Calu3 (cell line): Measurements from ENCODE around the gene FGF14. TPM values are rescaled to one million over a fixed set of nuclear protein-coding genes. Genes with fewer than 3 reads are reported as not detected.

Experiments
- BruUV-seq: library from RNA; stranded (reverse); fragments of 400-500 nt; replicated peaks from 2 replicates; lab custom pipeline; 2021; lab: Mats Ljungman, UMichigan
- CTCF ChIA-PET: fragments of 300-600 bp; sonication (Branson Sonifier 250); formaldehyde crosslinking; loops from one replicate; lab custom pipeline; 2022; ENCODE audit warnings: antibody characterized with exemption; lab: Charles Lee
- DNase-seq: peaks from one replicate; pipeline ENCODE4 v3.0.0; 2022
- H3K27ac Mint-ChIP-seq: one replicate; pipeline ENCODE4 v1.8.0; 2022; ENCODE audit warnings: mixed read lengths; ENCODE audit not compliant: unreplicated experiment
- H3K27me3 Mint-ChIP-seq: one replicate; pipeline ENCODE4 v1.8.0; 2022; ENCODE audit warnings: mixed read lengths; ENCODE audit not compliant: unreplicated experiment
- H3K36me3 Mint-ChIP-seq: one replicate; pipeline ENCODE4 v1.8.0; 2022; ENCODE audit warnings: mild to moderate bottlenecking, moderate library complexity, mixed read lengths; ENCODE audit not compliant: insufficient read depth, unreplicated experiment
- H3K4me1 Mint-ChIP-seq: one replicate; pipeline ENCODE4 v1.8.0; 2022; ENCODE audit warnings: mild to moderate bottlenecking, low read depth, mixed read lengths; ENCODE audit not compliant: unreplicated experiment
- H3K4me3 Mint-ChIP-seq: one replicate; pipeline ENCODE4 v1.8.0; 2022; ENCODE audit warnings: mild to moderate bottlenecking, low read depth, moderate library complexity, mixed read lengths; ENCODE audit not compliant: unreplicated experiment
- H3K9me3 Mint-ChIP-seq: one replicate; pipeline ENCODE4 v1.8.0; 2022; ENCODE audit warnings: low read depth, mixed read lengths; ENCODE audit not compliant: unreplicated experiment
- intact Hi-C: fragments of 100-400 bp; cut with micrococcal nuclease; formaldehyde crosslinking; loops from one replicate; pipeline ENCODE4 v1.10.0; 2022; ENCODE audit not compliant: unreplicated experiment
- total RNA-seq: library from RNA; stranded (reverse); gene quantifications from 2 replicates; pipeline ENCODE4 v1.2.3, GENCODE V29; 2022
- TF ChIP-seq, protein P1 (sequence below): fragments of 200-600 bp; IDR thresholded peaks from one replicate; pipeline ENCODE4 v1.8.0; 2022; ENCODE audit warnings: antibody characterized with exemption; ENCODE audit not compliant: unreplicated experiment

Gene FGF14
- total RNA-seq, 1 experiment from 2014 or later, result 0.21 TPM

DNA sequence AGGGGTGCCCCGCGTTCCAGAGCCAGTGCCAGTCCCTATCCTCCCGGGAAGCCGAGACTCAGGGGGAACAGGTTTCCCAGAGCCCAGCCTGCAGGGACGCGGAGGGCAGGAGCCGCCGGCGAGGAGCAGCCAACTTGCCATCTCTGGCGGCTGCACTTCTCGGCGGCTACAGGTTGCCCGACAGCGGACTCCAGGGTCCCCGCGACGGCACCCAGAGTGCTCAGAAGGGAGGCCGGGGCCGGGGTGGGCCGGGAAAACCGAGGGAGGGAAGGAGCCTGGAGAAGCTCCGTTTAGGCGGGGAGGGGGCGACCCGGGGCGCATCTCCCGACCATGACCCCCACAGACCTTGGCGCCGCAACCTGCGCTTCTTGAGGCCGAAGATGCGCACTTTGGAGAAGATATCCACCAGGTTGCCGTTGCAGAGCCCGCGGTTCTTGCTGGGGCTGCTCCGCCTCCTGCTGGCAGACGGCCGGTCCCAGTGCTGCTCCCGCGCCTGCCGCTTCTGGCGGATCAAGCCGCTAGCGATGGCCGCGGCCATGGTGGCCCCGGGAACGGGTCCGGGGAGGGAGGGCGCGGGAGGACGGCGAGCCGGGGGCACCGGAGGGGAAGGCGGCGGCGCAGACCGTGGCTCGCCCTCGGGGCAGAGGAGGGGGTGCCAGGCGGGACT is 485.6 kb downstream of the FGF14 start:
- CTCF ChIA-PET, result no interaction called here
- BruUV-seq, result no TSS peak
- Mint-ChIP-seq H3K27me3 (peaks cover 4% of the 10 kb centered on the region), H3K4me1 (no peaks in the 10 kb centered on the region), H3K27ac (no peak overlapping the region), H3K36me3 (no peaks in the 10 kb centered on the region), H3K4me3 (no peak overlapping the region), H3K9me3 (no peaks in the 10 kb centered on the region)
- TF ChIP-seq, protein P1, sequence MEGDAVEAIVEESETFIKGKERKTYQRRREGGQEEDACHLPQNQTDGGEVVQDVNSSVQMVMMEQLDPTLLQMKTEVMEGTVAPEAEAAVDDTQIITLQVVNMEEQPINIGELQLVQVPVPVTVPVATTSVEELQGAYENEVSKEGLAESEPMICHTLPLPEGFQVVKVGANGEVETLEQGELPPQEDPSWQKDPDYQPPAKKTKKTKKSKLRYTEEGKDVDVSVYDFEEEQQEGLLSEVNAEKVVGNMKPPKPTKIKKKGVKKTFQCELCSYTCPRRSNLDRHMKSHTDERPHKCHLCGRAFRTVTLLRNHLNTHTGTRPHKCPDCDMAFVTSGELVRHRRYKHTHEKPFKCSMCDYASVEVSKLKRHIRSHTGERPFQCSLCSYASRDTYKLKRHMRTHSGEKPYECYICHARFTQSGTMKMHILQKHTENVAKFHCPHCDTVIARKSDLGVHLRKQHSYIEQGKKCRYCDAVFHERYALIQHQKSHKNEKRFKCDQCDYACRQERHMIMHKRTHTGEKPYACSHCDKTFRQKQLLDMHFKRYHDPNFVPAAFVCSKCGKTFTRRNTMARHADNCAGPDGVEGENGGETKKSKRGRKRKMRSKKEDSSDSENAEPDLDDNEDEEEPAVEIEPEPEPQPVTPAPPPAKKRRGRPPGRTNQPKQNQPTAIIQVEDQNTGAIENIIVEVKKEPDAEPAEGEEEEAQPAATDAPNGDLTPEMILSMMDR, result no peak
- DNase-seq, result no peak
- intact Hi-C loops, result no loop called here

DNA sequence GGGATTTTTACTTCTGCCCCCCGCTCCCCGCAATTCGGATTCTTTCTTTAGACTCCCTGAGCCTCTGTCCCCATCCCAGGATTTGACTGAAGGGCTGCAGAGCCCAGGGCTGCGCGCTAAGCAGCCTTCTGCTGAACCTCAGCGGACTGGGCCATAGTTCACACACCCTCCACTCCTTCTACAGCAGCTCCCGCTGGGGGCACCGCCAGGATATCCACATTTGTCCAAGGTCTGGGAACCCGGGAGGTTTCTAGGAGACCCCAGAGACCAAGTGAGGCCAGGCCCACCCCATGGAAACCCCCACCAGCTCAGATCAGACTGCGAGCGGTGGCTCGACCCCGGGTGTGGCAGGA is 486.1 kb downstream of the FGF14 start:
- H3K27me3 Mint-ChIP-seq, result no peaks in the 10 kb centered on the region
- no peak overlapping the region for H3K27ac Mint-ChIP-seq
- no TSS peak for BruUV-seq
- TF ChIP-seq, protein P1, result no peak
- no peaks in the 10 kb centered on the region for H3K36me3 Mint-ChIP-seq
- DNase-seq, result no peak
- intact Hi-C loops, result no loop called here
- H3K4me3 Mint-ChIP-seq, result no peak overlapping the region
- CTCF ChIA-PET, result no interaction called here
- no peaks in the 10 kb centered on the region for H3K9me3 Mint-ChIP-seq
- H3K4me1 Mint-ChIP-seq, result no peaks in the 10 kb centered on the region

DNA sequence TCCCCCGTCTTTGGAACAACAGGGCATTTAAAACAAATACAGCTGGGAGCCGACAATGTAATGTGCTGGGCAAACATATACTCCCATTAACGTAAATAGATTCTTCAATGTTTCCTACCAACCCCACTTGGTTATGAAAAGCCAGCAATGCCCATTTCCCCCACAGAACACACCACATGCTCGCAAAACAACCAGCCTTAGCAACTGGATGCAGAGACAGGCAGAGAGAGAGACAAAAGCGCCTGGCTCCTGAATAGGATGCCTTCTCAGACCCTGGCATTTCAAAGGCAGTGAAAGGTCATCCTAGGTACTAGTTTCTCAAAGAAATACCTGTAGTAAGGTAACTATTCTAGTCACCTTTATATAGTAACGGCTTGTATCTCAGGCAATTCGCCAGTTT is 486.5 kb downstream of the FGF14 start:
- TF ChIP-seq, protein P1, result no peak
- H3K27ac Mint-ChIP-seq, result no peak overlapping the region

DNA sequence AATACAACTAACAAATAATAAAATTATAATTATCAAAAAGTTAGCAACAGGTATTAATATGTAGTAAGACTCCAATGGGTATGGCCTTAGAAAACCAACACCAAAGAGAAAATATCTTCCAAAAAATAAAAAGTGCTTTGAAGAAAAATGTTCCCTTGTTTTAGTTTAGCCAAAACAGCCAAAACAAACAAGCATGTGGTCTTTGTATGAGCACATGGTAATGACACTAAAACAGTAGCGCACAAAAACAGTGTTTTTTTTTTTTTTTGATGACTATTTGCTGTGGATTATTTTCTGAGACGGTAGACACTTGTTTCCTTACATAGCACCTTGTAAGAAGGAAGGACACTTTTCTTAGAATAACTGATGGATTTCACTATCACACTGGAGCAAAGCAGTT is 490.1 kb downstream of the FGF14 start:
- H3K9me3 Mint-ChIP-seq, result no peaks in the 10 kb centered on the region
- intact Hi-C loops, result no loop called here
- H3K4me1 Mint-ChIP-seq, result no peaks in the 10 kb centered on the region
- H3K27me3 Mint-ChIP-seq, result no peaks in the 10 kb centered on the region
- no peaks in the 10 kb centered on the region for H3K36me3 Mint-ChIP-seq
- TF ChIP-seq, protein P1, result no peak
- DNase-seq, result no peak
- CTCF ChIA-PET, result no interaction called here
- no peak overlapping the region for H3K27ac Mint-ChIP-seq
- BruUV-seq, result no TSS peak
- no peak overlapping the region for H3K4me3 Mint-ChIP-seq

More for the DNA sequence above, 486.5 kb downstream of the FGF14 start:
- BruUV-seq, result no TSS peak
- H3K36me3 Mint-ChIP-seq, result no peaks in the 10 kb centered on the region
- H3K9me3 Mint-ChIP-seq, result no peaks in the 10 kb centered on the region
- H3K4me3 Mint-ChIP-seq, result no peak overlapping the region
- no peak for DNase-seq
- intact Hi-C loops, result no loop called here
- CTCF ChIA-PET, result no interaction called here
- H3K4me1 Mint-ChIP-seq, result no peaks in the 10 kb centered on the region
- H3K27me3 Mint-ChIP-seq, result no peaks in the 10 kb centered on the region
